Measurements from ENCODE around the gene ST6GALNAC3. TPM values are rescaled to one million over a fixed set of nuclear protein-coding genes. Genes with fewer than 3 reads are reported as not detected.

ST6GALNAC3 gene
- total and polyA plus RNA-seq, 2 donors from 2014 or later: 8.8 to 15.8 TPM

- Histone ChIP-seq H3K9me3 (ENCODE audit: control insufficient read depth in 2 of 3, insufficient read depth in 1 of 3, low read length in 3 of 3) (no peaks in the 10 kb centered on the region), H3K27me3 (ENCODE audit: control insufficient read depth, insufficient read depth, low read length) (no peaks in the 10 kb centered on the region), H3K27ac (ENCODE audit: low read depth in 2 of 2, low read length in 2 of 2) (no peak overlapping the region), H3K4me1 (ENCODE audit: control insufficient read depth in 2 of 3, insufficient read depth in 2 of 3, low read depth in 1 of 3, low read length in 3 of 3) (no peaks in the 10 kb centered on the region), H3K9ac (ENCODE audit: low read length in 3 of 3) (no peak overlapping the region), H3K36me3 (ENCODE audit: control insufficient read depth in 2 of 3, insufficient read depth in 3 of 3, low read length in 3 of 3) (no peaks in the 10 kb centered on the region), H3K4me3 (ENCODE audit: low read length in 3 of 3) (no peak overlapping the region)
- FAIRE-seq (no peak), DNase-seq (no peak)
- no peak for TF ChIP-seq CTCF (IDR thresholded peaks at IDR 0.05; ENCODE audit: borderline replicate concordance, extremely low read depth, insufficient read depth)
- intact Hi-C loops (cut with DNase I): no loop called here
Observed at GRCh38 chr1:76666499-76666898, 592.0 kb downstream of the ST6GALNAC3 start.

- H3K4me3 ChIP-seq (ENCODE audit: low read length in 3 of 3): no peak overlapping the region
- intact Hi-C loops (cut with DNase I): no loop called here
- H3K9ac ChIP-seq (ENCODE audit: low read length in 3 of 3): no peak overlapping the region
- H3K36me3 ChIP-seq (ENCODE audit: control insufficient read depth in 2 of 3, insufficient read depth in 3 of 3, low read length in 3 of 3): no peaks in the 10 kb centered on the region
- no peaks in the 10 kb centered on the region for H3K9me3 ChIP-seq (ENCODE audit: control insufficient read depth in 2 of 3, insufficient read depth in 1 of 3, low read length in 3 of 3)
- FAIRE-seq: no peak
- H3K4me1 ChIP-seq (ENCODE audit: control insufficient read depth in 2 of 3, insufficient read depth in 2 of 3, low read depth in 1 of 3, low read length in 3 of 3): no peaks in the 10 kb centered on the region
- H3K27me3 ChIP-seq (ENCODE audit: control insufficient read depth, insufficient read depth, low read length): no peaks in the 10 kb centered on the region
- TF ChIP-seq CTCF (IDR thresholded peaks at IDR 0.05; ENCODE audit: borderline replicate concordance, extremely low read depth, insufficient read depth): no peak
- DNase-seq: peak in 4 of 5 donors; percentile 60 to 88 (median 77)
- H3K27ac ChIP-seq (ENCODE audit: low read depth in 2 of 2, low read length in 2 of 2): no peak overlapping the region
Observed at GRCh38 chr1:76668046-76668445, 593.5 kb downstream of the ST6GALNAC3 start.

- H3K27me3 ChIP-seq (ENCODE audit: control insufficient read depth, insufficient read depth, low read length): no peaks in the 10 kb centered on the region
- no peak overlapping the region for H3K9ac ChIP-seq (ENCODE audit: low read length in 3 of 3)
- TF ChIP-seq CTCF (IDR thresholded peaks at IDR 0.05; ENCODE audit: borderline replicate concordance, extremely low read depth, insufficient read depth): no peak
- no peak overlapping the region for H3K4me3 ChIP-seq (ENCODE audit: low read length in 3 of 3)
- FAIRE-seq (no peak), DNase-seq (no peak)
- no peaks in the 10 kb centered on the region for H3K36me3 ChIP-seq (ENCODE audit: control insufficient read depth in 2 of 3, insufficient read depth in 3 of 3, low read length in 3 of 3)
- intact Hi-C loops (cut with DNase I): no loop called here
- H3K4me1 ChIP-seq (ENCODE audit: control insufficient read depth in 2 of 3, insufficient read depth in 2 of 3, low read depth in 1 of 3, low read length in 3 of 3): no peaks in the 10 kb centered on the region
- no peaks in the 10 kb centered on the region for H3K9me3 ChIP-seq (ENCODE audit: control insufficient read depth in 2 of 3, insufficient read depth in 1 of 3, low read length in 3 of 3)
- no peak overlapping the region for H3K27ac ChIP-seq (ENCODE audit: low read depth in 2 of 2, low read length in 2 of 2)
Observed at GRCh38 chr1:76669131-76669530, 594.6 kb downstream of the ST6GALNAC3 start.

- no peak overlapping the region for H3K9ac ChIP-seq (ENCODE audit: low read length in 3 of 3)
- DNase-seq (no peak), FAIRE-seq (no peak)
- H3K36me3 ChIP-seq (ENCODE audit: control insufficient read depth in 2 of 3, insufficient read depth in 3 of 3, low read length in 3 of 3): no peaks in the 10 kb centered on the region
- no peak overlapping the region for H3K27ac ChIP-seq (ENCODE audit: low read depth in 2 of 2, low read length in 2 of 2)
- intact Hi-C loops (cut with DNase I): no loop called here
- no peaks in the 10 kb centered on the region for H3K9me3 ChIP-seq (ENCODE audit: control insufficient read depth in 2 of 3, insufficient read depth in 1 of 3, low read length in 3 of 3)
- no peak overlapping the region for H3K4me3 ChIP-seq (ENCODE audit: low read length in 3 of 3)
- no peak for TF ChIP-seq CTCF (IDR thresholded peaks at IDR 0.05; ENCODE audit: borderline replicate concordance, extremely low read depth, insufficient read depth)
- no peaks in the 10 kb centered on the region for H3K4me1 ChIP-seq (ENCODE audit: control insufficient read depth in 2 of 3, insufficient read depth in 2 of 3, low read depth in 1 of 3, low read length in 3 of 3)
- H3K27me3 ChIP-seq (ENCODE audit: control insufficient read depth, insufficient read depth, low read length): no peaks in the 10 kb centered on the region
Observed at GRCh38 chr1:76669624-76670315, 595.2 kb downstream of the ST6GALNAC3 start.

All from kidney (tissue), 14 donors.